Placental epithelial cell (primary cell): ENCODE measurements around the gene PCDH18. TPM values are rescaled to one million over a fixed set of nuclear protein-coding genes. Genes with fewer than 3 reads are reported as not detected.

ENCODE experiments used
- total RNA-seq: library from RNA; depleted of rRNA; stranded (reverse); fragments of >200 nt; gene quantifications from 2 replicates; pipeline ENCODE4 v1.2.3, GENCODE V29; 2012

PCDH18 gene
- 0.39 and 0.87 TPM in 2 replicates for total RNA-seq

GRCh38 chr4:137531986-137532868, at the start of gene PCDH18:
Gene PCDH18 (minus strand): TSS chr4:137532494. CDS start chr4:137532088, 406 bp downstream.

